Astrocyte (in vitro differentiated cells and primary cell): ENCODE data around the gene WNT11. TPM values are rescaled to one million over a fixed set of nuclear protein-coding genes. Genes with fewer than 3 reads are reported as not detected.

Source experiments
- DNase-seq: peaks from one replicate; pipeline ENCODE4 v3.0.0-alpha.2; 2010; ENCODE audit warnings: low read depth
- FAIRE-seq: peaks from 2 replicates; lab custom pipeline; 2011; peaks lifted over from hg19 to GRCh38; lab: Jason Lieb, UNC
- H2AFZ ChIP-seq: 2 replicates; pipeline ENCODE4 v1.6.0; 2012; ENCODE audit warnings: low read depth, low read length, inconsistent platforms
- H3K27ac ChIP-seq: 2 replicates; pipeline ENCODE4 v1.5.1; 2011; ENCODE audit warnings: low read depth, low read length, inconsistent platforms
- H3K27me3 ChIP-seq: 2 replicates; pipeline ENCODE4 v1.6.0; 2011; ENCODE audit warnings: low read length, inconsistent platforms; ENCODE audit not compliant: insufficient read depth
- H3K36me3 ChIP-seq: 2 replicates; pipeline ENCODE4 v1.5.1; 2011; ENCODE audit warnings: low read length, inconsistent platforms; ENCODE audit not compliant: insufficient read depth
- H3K4me1 ChIP-seq: 2 replicates; pipeline ENCODE4 v1.5.1; 2011; ENCODE audit warnings: low read length, inconsistent platforms; ENCODE audit not compliant: insufficient read depth
- H3K4me2 ChIP-seq: 2 replicates; pipeline ENCODE4 v1.6.0; 2012; ENCODE audit warnings: low read length, inconsistent platforms
- H3K4me3 ChIP-seq: 2 replicates; pipeline ENCODE4 v1.5.1; 2011; ENCODE audit warnings: low read depth, mild to moderate bottlenecking, low read length, inconsistent platforms; ENCODE audit not compliant: insufficient read depth
- H3K79me2 ChIP-seq: 2 replicates; pipeline ENCODE4 v1.6.0; 2012; ENCODE audit warnings: mild to moderate bottlenecking, low read length, inconsistent platforms; ENCODE audit not compliant: insufficient read depth
- H3K9ac ChIP-seq: 2 replicates; pipeline ENCODE4 v1.6.0; 2012; ENCODE audit warnings: mild to moderate bottlenecking, low read length, inconsistent platforms
- H3K9me3 ChIP-seq: 2 replicates; pipeline ENCODE4 v1.5.1; 2012; ENCODE audit warnings: low read depth, mild to moderate bottlenecking, low read length, inconsistent platforms; ENCODE audit not compliant: insufficient read depth
- H4K20me1 ChIP-seq: 2 replicates; pipeline ENCODE4 v1.6.0; 2012; ENCODE audit warnings: low read length, inconsistent platforms; ENCODE audit not compliant: insufficient read depth
- H3K27ac Mint-ChIP-seq: one replicate; pipeline ENCODE4 v1.8.0; 2021; ENCODE audit warnings: mild to moderate bottlenecking, mixed read lengths; ENCODE audit not compliant: unreplicated experiment
- H3K27me3 Mint-ChIP-seq: one replicate; pipeline ENCODE4 v1.8.0; 2021; ENCODE audit warnings: low read depth, mixed read lengths; ENCODE audit not compliant: unreplicated experiment
- H3K36me3 Mint-ChIP-seq: one replicate; pipeline ENCODE4 v1.8.0; 2021; ENCODE audit warnings: low read depth, mixed read lengths; ENCODE audit not compliant: unreplicated experiment
- H3K4me1 Mint-ChIP-seq: one replicate; pipeline ENCODE4 v1.8.0; 2021; ENCODE audit warnings: low read depth, mixed read lengths; ENCODE audit not compliant: unreplicated experiment
- H3K4me3 Mint-ChIP-seq: one replicate; pipeline ENCODE4 v1.8.0; 2021; ENCODE audit warnings: mild to moderate bottlenecking, moderate library complexity, mixed read lengths; ENCODE audit not compliant: unreplicated experiment
- H3K9me3 Mint-ChIP-seq: one replicate; pipeline ENCODE4 v1.8.0; 2021; ENCODE audit warnings: mild to moderate bottlenecking, mixed read lengths; ENCODE audit not compliant: unreplicated experiment
- EZH2 ChIP-seq: IDR thresholded peaks from 2 replicates; pipeline ENCODE4 v1.6.1; 2012; ENCODE audit warnings: mild to moderate bottlenecking, low read length, inconsistent platforms; ENCODE audit not compliant: insufficient read depth
- total RNA-seq: library from RNA; stranded (reverse); gene quantifications from 2 replicates; pipeline ENCODE4 v1.2.1, GENCODE V29; 2021
- TF ChIP-seq, protein P1 (sequence below): IDR thresholded peaks from 2 replicates; pipeline ENCODE4 v1.5.1; 2011; ENCODE audit warnings: low read depth, mild to moderate bottlenecking, inconsistent platforms, low read length, moderate library complexity; ENCODE audit not compliant: insufficient read depth

Gene WNT11
- total RNA-seq, 1 donor from 2014 or later: 1.3 TPM

DNA sequence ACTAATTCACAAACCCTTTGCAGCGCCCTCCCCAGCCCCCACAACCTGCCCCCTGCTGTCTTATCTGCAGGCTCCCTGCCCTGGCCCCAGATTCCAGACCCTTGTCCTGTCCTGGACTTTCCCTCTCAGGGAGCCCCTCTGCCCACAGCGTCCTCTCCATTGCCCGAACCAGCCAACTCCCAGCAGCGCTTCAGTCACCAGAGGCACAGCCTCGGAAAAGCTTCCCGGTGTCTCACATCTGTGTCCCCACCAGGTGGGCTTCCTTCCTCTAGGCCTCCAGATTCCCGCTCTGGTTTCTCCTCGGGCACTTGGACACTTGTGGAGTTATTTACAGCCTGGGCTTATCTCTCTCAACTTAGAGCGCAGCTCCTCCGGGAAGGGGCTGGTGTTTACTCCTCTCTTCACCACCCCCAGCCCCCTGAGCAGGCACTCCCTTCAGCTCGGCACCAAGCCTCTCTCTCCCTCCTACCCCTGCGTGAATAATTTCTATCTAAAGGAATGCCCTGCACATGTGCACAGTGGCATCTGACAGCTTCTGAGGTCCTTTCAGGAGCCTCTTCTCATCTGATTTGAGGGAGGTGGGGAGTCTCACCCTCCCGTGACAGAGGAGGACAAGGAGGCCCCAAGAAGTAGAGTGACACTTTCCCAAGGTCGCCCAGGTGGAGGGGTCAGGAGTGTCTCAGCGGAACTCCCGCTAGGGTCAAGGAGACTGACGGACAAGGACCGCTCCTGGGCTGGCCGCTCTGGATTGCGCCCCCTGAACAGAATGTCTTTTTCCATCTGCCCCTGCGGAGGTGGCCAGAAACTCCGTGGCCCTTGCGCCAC lies 838 bp downstream of the WNT11 start:
- no peaks in the 10 kb centered on the region for H3K4me1 Mint-ChIP-seq
- H3K9me3 ChIP-seq: no peaks in the 10 kb centered on the region
- no peak overlapping the region for H3K4me3 ChIP-seq
- H3K4me1 ChIP-seq: peaks cover 34% of the 10 kb centered on the region
- peaks cover 50% of the 10 kb centered on the region for H3K27me3 Mint-ChIP-seq
- H3K27ac Mint-ChIP-seq: peak overlapping the region; percentile 26
- peak overlapping the region; percentile 77 for H3K4me3 Mint-ChIP-seq
- no peaks in the 10 kb centered on the region for H3K79me2 ChIP-seq
- no peak overlapping the region for H3K27ac ChIP-seq
- TF ChIP-seq, protein P1, sequence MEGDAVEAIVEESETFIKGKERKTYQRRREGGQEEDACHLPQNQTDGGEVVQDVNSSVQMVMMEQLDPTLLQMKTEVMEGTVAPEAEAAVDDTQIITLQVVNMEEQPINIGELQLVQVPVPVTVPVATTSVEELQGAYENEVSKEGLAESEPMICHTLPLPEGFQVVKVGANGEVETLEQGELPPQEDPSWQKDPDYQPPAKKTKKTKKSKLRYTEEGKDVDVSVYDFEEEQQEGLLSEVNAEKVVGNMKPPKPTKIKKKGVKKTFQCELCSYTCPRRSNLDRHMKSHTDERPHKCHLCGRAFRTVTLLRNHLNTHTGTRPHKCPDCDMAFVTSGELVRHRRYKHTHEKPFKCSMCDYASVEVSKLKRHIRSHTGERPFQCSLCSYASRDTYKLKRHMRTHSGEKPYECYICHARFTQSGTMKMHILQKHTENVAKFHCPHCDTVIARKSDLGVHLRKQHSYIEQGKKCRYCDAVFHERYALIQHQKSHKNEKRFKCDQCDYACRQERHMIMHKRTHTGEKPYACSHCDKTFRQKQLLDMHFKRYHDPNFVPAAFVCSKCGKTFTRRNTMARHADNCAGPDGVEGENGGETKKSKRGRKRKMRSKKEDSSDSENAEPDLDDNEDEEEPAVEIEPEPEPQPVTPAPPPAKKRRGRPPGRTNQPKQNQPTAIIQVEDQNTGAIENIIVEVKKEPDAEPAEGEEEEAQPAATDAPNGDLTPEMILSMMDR: no peak
- no peak for TF ChIP-seq EZH2
- FAIRE-seq: no peak
- no peaks in the 10 kb centered on the region for H3K36me3 Mint-ChIP-seq
- H3K9me3 Mint-ChIP-seq: no peaks in the 10 kb centered on the region
- peak overlapping the region; percentile 85 for H3K4me2 ChIP-seq
- no peaks in the 10 kb centered on the region for H3K36me3 ChIP-seq
- peaks cover 40% of the 10 kb centered on the region for H3K27me3 ChIP-seq
- no peak for DNase-seq
- no peak overlapping the region for H3K9ac ChIP-seq
- H2AFZ ChIP-seq: peak overlapping the region; percentile 60
- H4K20me1 ChIP-seq: no peaks in the 10 kb centered on the region

DNA sequence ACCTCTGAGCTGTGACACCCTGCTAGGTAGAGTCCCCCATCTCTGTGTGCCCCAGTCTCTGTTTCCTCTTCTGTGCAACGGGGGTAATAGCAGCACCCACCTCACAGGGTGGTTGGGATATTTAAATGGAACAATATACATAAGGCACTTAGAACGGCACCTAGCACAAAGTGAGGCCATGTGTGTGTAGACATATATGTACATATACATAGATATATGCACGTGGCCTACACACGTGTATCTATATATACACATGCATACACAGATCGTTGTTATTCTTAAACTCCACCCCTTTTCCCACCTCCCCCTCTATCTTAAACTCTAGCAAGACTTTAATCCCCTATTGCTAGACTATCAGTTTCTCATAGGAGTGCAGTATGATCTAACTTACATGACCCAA lies 2.4 kb downstream of the WNT11 start:
- no peak overlapping the region for H3K4me2 ChIP-seq
- H3K9me3 ChIP-seq: no peaks in the 10 kb centered on the region
- Mint-ChIP-seq H3K4me1 (no peaks in the 10 kb centered on the region), H3K27me3 (peaks cover 56% of the 10 kb centered on the region), H3K36me3 (no peaks in the 10 kb centered on the region), H3K27ac (no peak overlapping the region), H3K9me3 (no peaks in the 10 kb centered on the region), H3K4me3 (no peak overlapping the region)
- no peaks in the 10 kb centered on the region for H3K79me2 ChIP-seq
- TF ChIP-seq EZH2: no peak
- TF ChIP-seq, protein P1: no peak
- peaks cover 26% of the 10 kb centered on the region for H3K4me1 ChIP-seq
- no peak overlapping the region for H3K9ac ChIP-seq
- no peak overlapping the region for H3K4me3 ChIP-seq
- H3K27me3 ChIP-seq: peaks cover 40% of the 10 kb centered on the region
- no peak overlapping the region for H2AFZ ChIP-seq
- DNase-seq (no peak), FAIRE-seq (no peak)
- H3K27ac ChIP-seq: no peak overlapping the region
- no peaks in the 10 kb centered on the region for H3K36me3 ChIP-seq
- no peaks in the 10 kb centered on the region for H4K20me1 ChIP-seq
